ENCODE results near the gene DSCAM. TPM values are rescaled to one million over a fixed set of nuclear protein-coding genes. Genes with fewer than 3 reads are reported as not detected.

Gene DSCAM
- total RNA-seq, 1 donor from 2014 or later = not detected

- TF ChIP-seq CTCF (IDR thresholded peaks at IDR 0.05) = no peak
- Mint-ChIP-seq H3K4me1 (ENCODE audit: unreplicated experiment) (no peaks in the 10 kb centered on the region), H3K27me3 (ENCODE audit: unreplicated experiment) (no peaks in the 10 kb centered on the region), H3K36me3 (ENCODE audit: unreplicated experiment) (no peaks in the 10 kb centered on the region), H3K9me3 (ENCODE audit: unreplicated experiment) (peaks cover 28% of the 10 kb centered on the region), H3K4me3 (ENCODE audit: unreplicated experiment) (no peak overlapping the region), H3K27ac (ENCODE audit: unreplicated experiment) (no peak overlapping the region)
- no peak for DNase-seq (ENCODE audit: extremely low spot score, unreplicated experiment)
Measured at GRCh38 chr21:40618191-40618973, 228.6 kb downstream of the DSCAM start.

GRCh38 chr21:40616377-40616704, 230.6 kb downstream of the DSCAM start:
- Mint-ChIP-seq H3K4me3 (ENCODE audit: unreplicated experiment) (no peak overlapping the region), H3K27me3 (ENCODE audit: unreplicated experiment) (no peaks in the 10 kb centered on the region), H3K36me3 (ENCODE audit: unreplicated experiment) (no peaks in the 10 kb centered on the region), H3K4me1 (ENCODE audit: unreplicated experiment) (no peaks in the 10 kb centered on the region), H3K9me3 (ENCODE audit: unreplicated experiment) (peaks cover 35% of the 10 kb centered on the region), H3K27ac (ENCODE audit: unreplicated experiment) (no peak overlapping the region)
- no peak for TF ChIP-seq CTCF (IDR thresholded peaks at IDR 0.05)
- DNase-seq (ENCODE audit: extremely low spot score, unreplicated experiment) = no peak

- H3K9me3 Mint-ChIP-seq (ENCODE audit: unreplicated experiment) = peaks cover 31% of the 10 kb centered on the region
- DNase-seq (ENCODE audit: extremely low spot score, unreplicated experiment) = no peak
Measured at GRCh38 chr21:40615505-40616376, 231.2 kb downstream of the DSCAM start.

GRCh38 chr21:40613546-40614030, 233.4 kb downstream of the DSCAM start:
- Mint-ChIP-seq H3K9me3 (ENCODE audit: unreplicated experiment) (peaks cover 34% of the 10 kb centered on the region), H3K27ac (ENCODE audit: unreplicated experiment) (no peak overlapping the region), H3K27me3 (ENCODE audit: unreplicated experiment) (no peaks in the 10 kb centered on the region), H3K36me3 (ENCODE audit: unreplicated experiment) (no peaks in the 10 kb centered on the region), H3K4me1 (ENCODE audit: unreplicated experiment) (no peaks in the 10 kb centered on the region), H3K4me3 (ENCODE audit: unreplicated experiment) (no peak overlapping the region)
- DNase-seq (ENCODE audit: extremely low spot score, unreplicated experiment) = no peak
- TF ChIP-seq CTCF (IDR thresholded peaks at IDR 0.05) = no peak

More at GRCh38 chr21:40615505-40616376, 231.2 kb downstream of the DSCAM start:
- Mint-ChIP-seq H3K27me3 (ENCODE audit: unreplicated experiment) (no peaks in the 10 kb centered on the region), H3K27ac (ENCODE audit: unreplicated experiment) (no peak overlapping the region), H3K4me3 (ENCODE audit: unreplicated experiment) (no peak overlapping the region), H3K4me1 (ENCODE audit: unreplicated experiment) (no peaks in the 10 kb centered on the region), H3K36me3 (ENCODE audit: unreplicated experiment) (no peaks in the 10 kb centered on the region)
- no peak for TF ChIP-seq CTCF (IDR thresholded peaks at IDR 0.05)

- DNase-seq (ENCODE audit: extremely low spot score, unreplicated experiment) = no peak
- no peaks in the 10 kb centered on the region for H3K4me1 Mint-ChIP-seq (ENCODE audit: unreplicated experiment)
Measured at GRCh38 chr21:40610345-40610744, 236.6 kb downstream of the DSCAM start.

More at GRCh38 chr21:40610345-40610744, 236.6 kb downstream of the DSCAM start:
- Mint-ChIP-seq H3K27me3 (ENCODE audit: unreplicated experiment) (no peaks in the 10 kb centered on the region), H3K9me3 (ENCODE audit: unreplicated experiment) (peaks cover 31% of the 10 kb centered on the region), H3K27ac (ENCODE audit: unreplicated experiment) (no peak overlapping the region), H3K36me3 (ENCODE audit: unreplicated experiment) (no peaks in the 10 kb centered on the region), H3K4me3 (ENCODE audit: unreplicated experiment) (no peak overlapping the region)
- TF ChIP-seq CTCF (IDR thresholded peaks at IDR 0.05) = no peak

All from osteocyte (in vitro differentiated cells).